GM18505 (cell line): ENCODE measurements around the gene ALPK3.

Source experiments
- ATAC-seq: cut with Tn5 transposase; IDR thresholded peaks from one replicate; pipeline ENCODE4 v1.9.1; 2021; ENCODE audit not compliant: unreplicated experiment
- POLR2A ChIP-seq: IDR thresholded peaks from 4 replicates; pipeline ENCODE4 v1.6.1; 2011; ENCODE audit warnings: borderline replicate concordance; ENCODE audit not compliant: insufficient read depth, insufficient read length; ENCODE audit errors: extremely low read depth

Gene ALPK3

GRCh38 chr15:84917452-84917851 lies 100.3 kb downstream of the ALPK3 start:
- no peak for TF ChIP-seq POLR2A
- ATAC-seq: no peak

- TF ChIP-seq POLR2A: no peak
- no peak for ATAC-seq
These were observed 102.0 kb downstream of the ALPK3 start for GRCh38 chr15:84919106-84919667.

GRCh38 chr15:84921121-84921520 lies 104.0 kb downstream of the ALPK3 start:
- no peak for ATAC-seq
- no peak for TF ChIP-seq POLR2A

- no peak for ATAC-seq
- no peak for TF ChIP-seq POLR2A
These were observed 105.4 kb downstream of the ALPK3 start for GRCh38 chr15:84922530-84922929.
